ENCODE data around the gene KRT6B. TPM values are rescaled to one million over a fixed set of nuclear protein-coding genes. Genes with fewer than 3 reads are reported as not detected.

Gene KRT6B
- total and polyA plus RNA-seq, 9 donors: 0.11 TPM; not detected in 8

DNA sequence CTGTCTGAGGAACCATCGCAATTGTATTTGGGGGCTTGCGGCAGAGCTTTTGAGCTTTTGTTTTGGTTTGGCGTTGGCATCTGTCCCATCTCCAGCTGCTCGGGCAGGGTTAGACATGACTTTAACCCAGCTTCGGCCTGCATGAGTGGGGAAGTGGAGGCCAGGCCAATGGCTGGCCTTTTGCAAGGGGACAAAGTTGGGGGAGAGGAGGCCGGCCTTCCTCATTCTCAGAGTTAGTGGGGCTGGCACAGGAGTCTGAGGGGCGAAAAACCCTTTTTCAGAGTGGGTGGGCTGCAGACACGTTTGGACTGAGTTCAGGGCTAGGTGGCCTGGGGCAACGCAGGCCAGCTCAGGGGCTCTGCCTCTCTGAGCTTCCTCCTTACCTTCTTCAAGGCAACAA, 51.0 kb downstream of the KRT6B start:
- no peak for DNase-seq
- H3K4me3 ChIP-seq: no peak overlapping the region
- TF ChIP-seq, protein P1, sequence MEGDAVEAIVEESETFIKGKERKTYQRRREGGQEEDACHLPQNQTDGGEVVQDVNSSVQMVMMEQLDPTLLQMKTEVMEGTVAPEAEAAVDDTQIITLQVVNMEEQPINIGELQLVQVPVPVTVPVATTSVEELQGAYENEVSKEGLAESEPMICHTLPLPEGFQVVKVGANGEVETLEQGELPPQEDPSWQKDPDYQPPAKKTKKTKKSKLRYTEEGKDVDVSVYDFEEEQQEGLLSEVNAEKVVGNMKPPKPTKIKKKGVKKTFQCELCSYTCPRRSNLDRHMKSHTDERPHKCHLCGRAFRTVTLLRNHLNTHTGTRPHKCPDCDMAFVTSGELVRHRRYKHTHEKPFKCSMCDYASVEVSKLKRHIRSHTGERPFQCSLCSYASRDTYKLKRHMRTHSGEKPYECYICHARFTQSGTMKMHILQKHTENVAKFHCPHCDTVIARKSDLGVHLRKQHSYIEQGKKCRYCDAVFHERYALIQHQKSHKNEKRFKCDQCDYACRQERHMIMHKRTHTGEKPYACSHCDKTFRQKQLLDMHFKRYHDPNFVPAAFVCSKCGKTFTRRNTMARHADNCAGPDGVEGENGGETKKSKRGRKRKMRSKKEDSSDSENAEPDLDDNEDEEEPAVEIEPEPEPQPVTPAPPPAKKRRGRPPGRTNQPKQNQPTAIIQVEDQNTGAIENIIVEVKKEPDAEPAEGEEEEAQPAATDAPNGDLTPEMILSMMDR (IDR thresholded peaks at IDR 0.05): no peak
- no peak for TF ChIP-seq EP300 (IDR thresholded peaks at IDR 0.05)
- no peak for TF ChIP-seq POLR2A (IDR thresholded peaks at IDR 0.05)
- 71 to 79% (median 72%) methylated on average over 9 of the region's 9 CpGs for WGBS, 3 donors
- no peaks in the 10 kb centered on the region for H3K36me3 ChIP-seq
- H3K9me3 ChIP-seq: no peaks in the 10 kb centered on the region
- no peaks in the 10 kb centered on the region for H3K27me3 ChIP-seq
- intact Hi-C loops (cut with DNase I): no loop called here
- no peak overlapping the region for H3K27ac ChIP-seq
- no peaks in the 10 kb centered on the region for H3K4me1 ChIP-seq (ENCODE audit: insufficient read depth)

DNA sequence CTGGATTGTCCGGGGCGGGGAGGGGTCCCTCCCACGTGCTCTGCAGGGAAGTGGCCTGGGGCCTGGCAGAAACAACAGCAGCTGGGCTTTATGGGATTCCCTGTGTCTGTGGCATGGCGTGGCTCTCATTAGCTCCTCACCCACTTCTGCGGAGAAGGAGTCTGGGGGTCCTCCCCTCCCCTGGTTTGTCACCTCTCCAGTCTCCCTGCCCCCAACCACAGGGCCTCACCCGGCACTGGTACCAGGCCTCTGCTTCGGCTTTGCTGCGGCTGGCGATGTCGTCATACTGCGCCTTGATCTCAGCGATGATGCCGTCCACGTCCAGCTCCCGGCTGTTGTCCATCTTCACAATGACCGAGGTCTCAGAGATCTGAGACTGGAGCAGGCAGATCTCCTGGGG, 52.2 kb downstream of the KRT6B start:
- Histone ChIP-seq H3K36me3 (no peaks in the 10 kb centered on the region), H3K27me3 (no peaks in the 10 kb centered on the region), H3K27ac (no peak overlapping the region), H3K4me3 (no peak overlapping the region), H3K9me3 (no peaks in the 10 kb centered on the region), H3K4me1 (ENCODE audit: insufficient read depth) (no peaks in the 10 kb centered on the region)
- 87 to 94% (median 91%) methylated on average over 16 of the region's 16 CpGs for WGBS, 3 donors
- no peak for DNase-seq
- TF ChIP-seq EP300 (IDR thresholded peaks at IDR 0.05) (no peak), POLR2A (IDR thresholded peaks at IDR 0.05) (no peak)
- TF ChIP-seq, protein P1 (IDR thresholded peaks at IDR 0.05): no peak
- intact Hi-C loops (cut with DNase I): no loop called here

DNA sequence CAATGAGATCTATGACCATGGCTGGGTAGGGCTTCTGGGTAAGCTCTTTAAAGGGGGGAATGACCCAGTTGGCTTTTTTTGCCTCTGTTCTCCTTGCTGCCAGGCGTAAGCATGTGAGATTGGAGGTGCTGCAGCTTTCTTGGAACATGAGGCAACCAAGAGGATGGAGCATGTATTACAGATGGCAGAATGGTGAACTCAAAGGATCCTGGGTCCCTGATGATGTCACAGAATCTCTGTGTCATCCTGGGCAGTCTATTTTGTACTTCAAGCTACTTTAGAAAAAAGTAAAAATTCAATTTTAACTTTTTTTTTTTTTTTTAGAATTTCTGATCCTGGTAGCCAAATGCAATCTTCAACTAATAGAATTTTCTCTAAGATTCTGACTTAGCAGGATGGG, 53.8 kb downstream of the KRT6B start:
- H3K27me3 ChIP-seq: no peaks in the 10 kb centered on the region
- WGBS, 3 donors: 81 to 93% (median 81%) methylated on average over 1 of the region's 1 CpG
- no peaks in the 10 kb centered on the region for H3K9me3 ChIP-seq
- no peaks in the 10 kb centered on the region for H3K36me3 ChIP-seq
- no peaks in the 10 kb centered on the region for H3K4me1 ChIP-seq (ENCODE audit: insufficient read depth)
- intact Hi-C loops (cut with DNase I): no loop called here
- TF ChIP-seq POLR2A (IDR thresholded peaks at IDR 0.05) (no peak), EP300 (IDR thresholded peaks at IDR 0.05) (no peak)
- TF ChIP-seq, protein P1 (IDR thresholded peaks at IDR 0.05): no peak
- H3K4me3 ChIP-seq: no peak overlapping the region
- no peak for DNase-seq
- no peak overlapping the region for H3K27ac ChIP-seq

DNA sequence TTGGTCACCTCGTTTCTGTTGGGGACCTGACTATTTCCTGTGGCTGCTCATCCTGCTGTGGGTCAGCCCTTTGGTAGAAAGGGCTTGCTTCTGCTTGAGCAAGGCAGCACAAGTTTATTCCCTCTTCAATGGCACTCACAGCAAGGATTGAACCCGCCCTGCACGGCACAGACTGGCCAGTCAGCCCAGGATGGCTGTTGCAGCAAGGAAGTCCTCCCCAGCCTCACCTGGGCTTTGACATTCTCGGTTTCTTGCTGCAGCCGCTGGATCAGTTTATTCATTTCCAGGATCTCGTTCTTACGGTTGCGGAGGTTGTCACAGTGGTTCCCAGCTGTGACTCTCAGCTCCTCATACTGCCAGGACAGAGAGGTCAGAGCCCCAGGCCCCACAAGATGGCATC, 55.3 kb downstream of the KRT6B start:
- 83 to 87% (median 86%) methylated on average over 8 of the region's 8 CpGs for WGBS, 3 donors
- Histone ChIP-seq H3K4me1 (ENCODE audit: insufficient read depth) (no peaks in the 10 kb centered on the region), H3K27ac (no peak overlapping the region), H3K27me3 (no peaks in the 10 kb centered on the region), H3K36me3 (no peaks in the 10 kb centered on the region), H3K4me3 (no peak overlapping the region), H3K9me3 (no peaks in the 10 kb centered on the region)
- intact Hi-C loops (cut with DNase I): loop anchor here in 1 of 4 donors (1.0 kb wide), 1 partner anchor 19 kb away; no protein-coding TSS in a partner anchor
- no peak for DNase-seq
- no peak for TF ChIP-seq EP300 (IDR thresholded peaks at IDR 0.05)
- no peak for TF ChIP-seq POLR2A (IDR thresholded peaks at IDR 0.05)
- TF ChIP-seq, protein P1 (IDR thresholded peaks at IDR 0.05): no peak

Other genes starting within 250 kb of the KRT6B start
- gene KRT7, start 218.9 kb downstream of the KRT6B start, total RNA-seq: 100 to 1,000 TPM in 1 of 7 donors, 10 to 100 TPM in 4, 1 to 10 TPM in 1, not detected in 1; 3.7 to 379 (median 29.1) TPM
- gene KRT7, start 218.9 kb downstream of the KRT6B start, polyA plus RNA-seq: 1 to 10 TPM in 1 of 2 donors, under 1 TPM in 1; 0.37 to 2.1 TPM
- gene KRT86, start 177.5 kb downstream of the KRT6B start, total RNA-seq: under 1 TPM in 1 of 7 donors, not detected in 6; 0.69 TPM
- not detected for gene KRT86, start 177.5 kb downstream of the KRT6B start, polyA plus RNA-seq
- gene KRT81, start 160.6 kb downstream of the KRT6B start, total RNA-seq: 1 to 10 TPM in 1 of 7 donors, not detected in 6; 1.2 TPM
- gene KRT81, start 160.6 kb downstream of the KRT6B start, polyA plus RNA-seq: not detected
- gene KRT83, start 130.7 kb downstream of the KRT6B start, total RNA-seq: not detected
- gene KRT83, start 130.7 kb downstream of the KRT6B start, polyA plus RNA-seq: not detected
- not detected for gene KRT85, start 84.7 kb downstream of the KRT6B start, total RNA-seq
- not detected for gene KRT85, start 84.7 kb downstream of the KRT6B start, polyA plus RNA-seq
- not detected for gene KRT84, start 66.5 kb downstream of the KRT6B start, total RNA-seq
- not detected for gene KRT84, start 66.5 kb downstream of the KRT6B start, polyA plus RNA-seq
- not detected for gene KRT82, start 45.8 kb downstream of the KRT6B start, total RNA-seq
- gene KRT82, start 45.8 kb downstream of the KRT6B start, polyA plus RNA-seq: not detected
- under 1 TPM in 1 of 7 donors, not detected in 6; 0.08 TPM for gene KRT75, start 17.8 kb downstream of the KRT6B start, total RNA-seq
- gene KRT75, start 17.8 kb downstream of the KRT6B start, polyA plus RNA-seq: not detected
- gene KRT6C, start 21.7 kb upstream of the KRT6B start, total RNA-seq: under 1 TPM in 1 of 7 donors, not detected in 6; 0.17 TPM
- gene KRT6C, start 21.7 kb upstream of the KRT6B start, polyA plus RNA-seq: not detected
- 10 to 100 TPM in 1 of 7 donors, 1 to 10 TPM in 3, under 1 TPM in 2, not detected in 1; 0.50 to 14.5 (median 1.4) TPM for gene KRT6A, start 41.1 kb upstream of the KRT6B start, total RNA-seq
- under 1 TPM in 1 of 2 donors, not detected in 1; 0.15 TPM for gene KRT6A, start 41.1 kb upstream of the KRT6B start, polyA plus RNA-seq
- gene KRT5, start 68.2 kb upstream of the KRT6B start, total RNA-seq: 10 to 100 TPM in 2 of 7 donors, 1 to 10 TPM in 3, under 1 TPM in 1, not detected in 1; 1.00 to 16.1 (median 2.0) TPM
- gene KRT5, start 68.2 kb upstream of the KRT6B start, polyA plus RNA-seq: under 1 TPM; 0.25 to 0.55 TPM
- gene KRT71, start 101.0 kb upstream of the KRT6B start, total RNA-seq: not detected
- not detected for gene KRT71, start 101.0 kb upstream of the KRT6B start, polyA plus RNA-seq
- not detected for gene KRT74, start 121.7 kb upstream of the KRT6B start, total RNA-seq
- gene KRT74, start 121.7 kb upstream of the KRT6B start, polyA plus RNA-seq: not detected
- gene KRT72, start 149.3 kb upstream of the KRT6B start, total RNA-seq: not detected
- not detected for gene KRT72, start 149.3 kb upstream of the KRT6B start, polyA plus RNA-seq
- not detected for gene KRT73, start 166.4 kb upstream of the KRT6B start, total RNA-seq
- not detected for gene KRT73, start 166.4 kb upstream of the KRT6B start, polyA plus RNA-seq
- not detected for gene KRT2, start 200.1 kb upstream of the KRT6B start, total RNA-seq
- not detected for gene KRT2, start 200.1 kb upstream of the KRT6B start, polyA plus RNA-seq
- not detected for gene KRT1, start 228.3 kb upstream of the KRT6B start, total RNA-seq
- gene KRT1, start 228.3 kb upstream of the KRT6B start, polyA plus RNA-seq: not detected

Measured in ovary (tissue), 9 donors.